Endodermal cell (in vitro differentiated cells): ENCODE results near the gene MREG. TPM values are rescaled to one million over a fixed set of nuclear protein-coding genes. Genes with fewer than 3 reads are reported as not detected.

Source experiments
- DNase-seq: peaks from one replicate; pipeline ENCODE4 v3.0.0-alpha.2; 2017
- H3K27ac ChIP-seq: 2 replicates; pipeline ENCODE4 v1.5.1; 2013; ENCODE audit warnings: mild to moderate bottlenecking, low read depth, low read length, moderate library complexity
- H3K27me3 ChIP-seq: 2 replicates; pipeline ENCODE4 v1.6.1; 2013; ENCODE audit warnings: mild to moderate bottlenecking, low read length, moderate library complexity; ENCODE audit not compliant: insufficient read depth, control insufficient read depth, poor library complexity, severe bottlenecking
- H3K36me3 ChIP-seq: 2 replicates; pipeline ENCODE4 v1.7.0; 2013; ENCODE audit warnings: mild to moderate bottlenecking, low read length, moderate library complexity; ENCODE audit not compliant: control insufficient read depth, insufficient read depth
- H3K4me1 ChIP-seq: one replicate; pipeline ENCODE4 v1.7.0; 2013; ENCODE audit warnings: low read length; ENCODE audit not compliant: control insufficient read depth, insufficient read depth
- H3K4me3 ChIP-seq: 2 replicates; pipeline ENCODE4 v1.5.1; 2013; ENCODE audit warnings: mild to moderate bottlenecking, low read length, moderate library complexity
- H3K9ac ChIP-seq: 2 replicates; pipeline ENCODE4 v1.6.1; 2013; ENCODE audit warnings: mild to moderate bottlenecking, low read length, moderate library complexity; ENCODE audit not compliant: poor library complexity, severe bottlenecking; ENCODE audit errors: extremely low read depth
- H3K9me3 ChIP-seq: 2 replicates; pipeline ENCODE4 v1.6.1; 2013; ENCODE audit warnings: mild to moderate bottlenecking, low read length, moderate library complexity; ENCODE audit not compliant: control insufficient read depth
- H3K27ac Mint-ChIP-seq: 2 replicates; pipeline ENCODE4 v1.8.0; 2020; ENCODE audit warnings: mixed read lengths
- H3K27me3 Mint-ChIP-seq: 2 replicates; pipeline ENCODE4 v1.8.0; 2021; ENCODE audit warnings: mild to moderate bottlenecking, mixed read lengths; ENCODE audit not compliant: insufficient read depth
- H3K36me3 Mint-ChIP-seq: 2 replicates; pipeline ENCODE4 v1.8.0; 2020; ENCODE audit warnings: low read depth, mixed read lengths
- H3K4me1 Mint-ChIP-seq: 2 replicates; pipeline ENCODE4 v1.8.0; 2020; ENCODE audit warnings: mixed read lengths
- H3K4me3 Mint-ChIP-seq: 2 replicates; pipeline ENCODE4 v1.8.0; 2020; ENCODE audit warnings: mild to moderate bottlenecking, moderate library complexity, mixed read lengths
- H3K9me3 Mint-ChIP-seq: 2 replicates; pipeline ENCODE4 v1.8.0; 2020; ENCODE audit warnings: mild to moderate bottlenecking, mixed read lengths
- WGBS, 2 experiments: methylation state at CpG; one replicate each; pipeline versions ENCODE4 v1.1.5 to v1.1.7; 2013; ENCODE audit warnings: missing lambda C conversion rate in 2 of 2, mixed read lengths in 1 of 2; ENCODE audit not compliant: insufficient coverage in 1 of 2, insufficient read length in 1 of 2; 5-methylcytosine and 5-hydroxymethylcytosine counted together
- total RNA-seq, 2 donors: library from RNA; stranded (reverse); fragmentation: NEBNext Ultra II Directional in 1 of 2; extraction: Animal tissue kit (Norgen Biotek cat#: 25700) in 1 of 2; gene quantifications; 2 replicates in 1 of 2; 3 replicates in 1 of 2; pipeline ENCODE4 v1.2.1, GENCODE V29; 2021
- TF ChIP-seq, protein P1 (sequence below): fragments of 200-600 bp; sonication (generic); conservative IDR thresholded peaks from 2 replicates; pipeline ENCODE4 v1.5.0; 2021; ENCODE audit warnings: antibody characterized with exemption, mild to moderate bottlenecking

The MREG gene
- total RNA-seq, 2 donors from 2014 or later: 13.0 to 17.8 TPM

DNA sequence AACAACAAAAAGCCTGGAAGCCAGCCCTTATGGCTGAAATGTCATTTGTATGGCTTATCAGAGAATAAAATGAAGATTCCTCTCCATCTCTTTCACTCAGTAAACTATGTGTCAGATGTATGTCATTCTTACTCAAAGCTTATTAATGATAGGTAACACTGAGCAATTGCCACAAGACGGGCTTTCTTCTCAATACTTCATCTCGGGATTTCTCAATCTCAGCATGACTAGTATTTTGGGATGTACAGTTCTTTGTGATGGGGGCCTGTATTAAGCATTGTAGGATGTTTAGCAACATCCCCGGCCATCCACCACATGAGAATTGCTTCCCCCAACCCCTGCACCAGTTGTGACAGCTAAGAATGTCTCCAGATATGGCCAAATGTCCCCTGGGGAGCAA, 80.2 kb downstream of the MREG start:
- Histone ChIP-seq H3K9me3 (no peaks in the 10 kb centered on the region), H3K36me3 (no peaks in the 10 kb centered on the region), H3K4me1 (no peaks in the 10 kb centered on the region), H3K4me3 (no peak overlapping the region), H3K27ac (no peak overlapping the region), H3K9ac (no peak overlapping the region), H3K27me3 (no peaks in the 10 kb centered on the region)
- Mint-ChIP-seq H3K27ac (no peak overlapping the region), H3K4me1 (peaks cover 19% of the 10 kb centered on the region), H3K36me3 (peaks cover 7% of the 10 kb centered on the region), H3K27me3 (no peaks in the 10 kb centered on the region), H3K4me3 (no peak overlapping the region), H3K9me3 (no peaks in the 10 kb centered on the region)
- TF ChIP-seq, protein P1, sequence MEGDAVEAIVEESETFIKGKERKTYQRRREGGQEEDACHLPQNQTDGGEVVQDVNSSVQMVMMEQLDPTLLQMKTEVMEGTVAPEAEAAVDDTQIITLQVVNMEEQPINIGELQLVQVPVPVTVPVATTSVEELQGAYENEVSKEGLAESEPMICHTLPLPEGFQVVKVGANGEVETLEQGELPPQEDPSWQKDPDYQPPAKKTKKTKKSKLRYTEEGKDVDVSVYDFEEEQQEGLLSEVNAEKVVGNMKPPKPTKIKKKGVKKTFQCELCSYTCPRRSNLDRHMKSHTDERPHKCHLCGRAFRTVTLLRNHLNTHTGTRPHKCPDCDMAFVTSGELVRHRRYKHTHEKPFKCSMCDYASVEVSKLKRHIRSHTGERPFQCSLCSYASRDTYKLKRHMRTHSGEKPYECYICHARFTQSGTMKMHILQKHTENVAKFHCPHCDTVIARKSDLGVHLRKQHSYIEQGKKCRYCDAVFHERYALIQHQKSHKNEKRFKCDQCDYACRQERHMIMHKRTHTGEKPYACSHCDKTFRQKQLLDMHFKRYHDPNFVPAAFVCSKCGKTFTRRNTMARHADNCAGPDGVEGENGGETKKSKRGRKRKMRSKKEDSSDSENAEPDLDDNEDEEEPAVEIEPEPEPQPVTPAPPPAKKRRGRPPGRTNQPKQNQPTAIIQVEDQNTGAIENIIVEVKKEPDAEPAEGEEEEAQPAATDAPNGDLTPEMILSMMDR: no peak
- DNase-seq: no peak
- WGBS, 2 experiments: 93 to 100% methylated on average over 1 to 3 of the region's 3 CpGs

DNA sequence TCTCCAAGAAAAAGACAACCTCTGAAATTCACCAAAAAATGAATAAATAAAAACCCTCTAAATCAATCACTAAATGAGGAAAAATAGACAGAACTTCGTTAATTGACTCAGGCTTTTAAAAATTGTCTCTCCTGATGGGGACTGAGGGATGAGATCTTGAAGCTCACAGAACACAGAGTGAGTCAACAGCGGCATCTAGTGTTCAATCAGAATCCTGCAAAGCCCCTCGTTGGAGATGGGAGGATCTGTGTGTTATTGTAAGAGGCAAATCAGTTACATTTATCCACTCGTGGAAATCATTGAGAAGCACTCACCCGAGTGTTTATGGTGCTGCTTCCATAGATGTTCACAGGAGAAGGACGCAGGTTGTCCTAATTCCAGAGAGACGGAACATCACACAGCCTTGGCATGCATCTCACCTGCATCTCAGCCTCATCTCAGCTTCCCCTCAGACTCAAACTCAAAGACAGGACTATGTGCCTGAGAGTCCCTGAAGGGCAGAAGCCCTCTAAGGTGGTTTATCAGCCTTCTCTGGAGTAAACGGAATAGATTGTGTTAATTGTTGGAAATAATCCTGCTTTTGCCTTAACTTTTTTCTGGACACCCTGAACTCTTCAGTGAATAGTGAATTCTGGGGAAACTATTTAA, 82.0 kb downstream of the MREG start:
- no peak overlapping the region for H3K9ac ChIP-seq
- TF ChIP-seq, protein P1: peak; percentile 98

DNA sequence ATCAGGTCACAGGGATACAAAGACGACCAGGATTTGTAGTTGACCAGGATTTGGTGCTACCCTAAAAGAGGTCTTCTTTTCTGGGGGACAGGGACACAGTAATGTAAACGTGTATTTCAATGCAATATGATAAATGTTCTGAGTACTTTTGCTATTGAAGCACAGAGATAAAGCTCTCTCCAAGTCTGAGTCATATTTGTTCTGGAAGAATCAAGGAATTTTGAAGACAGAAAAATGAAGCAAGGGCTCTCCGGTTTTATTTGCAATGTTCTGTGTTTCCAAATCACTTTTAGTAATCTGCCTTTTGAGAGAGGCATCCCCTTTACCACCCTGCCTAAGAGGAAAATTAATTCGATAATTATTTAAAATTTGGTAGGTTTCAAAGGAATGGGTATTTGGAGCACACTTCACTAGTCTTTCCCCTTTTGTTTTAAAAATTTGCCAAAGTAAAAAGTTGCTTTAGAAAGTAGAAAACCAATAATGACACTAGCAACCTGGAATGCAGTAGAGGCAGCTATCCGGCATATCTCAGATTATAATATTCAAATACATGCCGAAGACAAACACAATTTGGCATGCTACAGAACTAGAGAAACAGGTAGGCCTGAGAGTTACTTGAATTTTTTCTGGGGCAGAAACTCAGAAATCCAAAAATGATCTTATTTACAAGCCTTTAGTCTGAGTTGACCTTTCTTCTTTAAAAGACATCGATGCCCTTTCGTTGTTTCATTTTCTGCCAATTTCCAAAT, 82.7 kb downstream of the MREG start:
- H3K36me3 Mint-ChIP-seq: peaks cover 15% of the 10 kb centered on the region
- Histone ChIP-seq H3K27me3 (no peaks in the 10 kb centered on the region), H3K4me1 (no peaks in the 10 kb centered on the region), H3K27ac (no peak overlapping the region), H3K36me3 (no peaks in the 10 kb centered on the region), H3K9me3 (no peaks in the 10 kb centered on the region), H3K9ac (no peak overlapping the region), H3K4me3 (no peak overlapping the region)
- peaks cover 34% of the 10 kb centered on the region for H3K4me1 Mint-ChIP-seq
- no peaks in the 10 kb centered on the region for H3K27me3 Mint-ChIP-seq
- DNase-seq: no peak
- no peak overlapping the region for H3K4me3 Mint-ChIP-seq
- H3K9me3 Mint-ChIP-seq: no peaks in the 10 kb centered on the region
- TF ChIP-seq, protein P1: no peak
- 83 to 87% methylated on average over 5 to 8 of the region's 8 CpGs for WGBS, 2 experiments
- peak overlapping the region; percentile 12 for H3K27ac Mint-ChIP-seq

More for the DNA sequence above, 82.0 kb downstream of the MREG start:
- Histone ChIP-seq H3K4me1 (no peaks in the 10 kb centered on the region), H3K9me3 (no peaks in the 10 kb centered on the region), H3K27ac (no peak overlapping the region), H3K36me3 (no peaks in the 10 kb centered on the region), H3K27me3 (no peaks in the 10 kb centered on the region), H3K4me3 (no peak overlapping the region)
- Mint-ChIP-seq H3K27ac (no peak overlapping the region), H3K9me3 (no peaks in the 10 kb centered on the region), H3K27me3 (no peaks in the 10 kb centered on the region), H3K4me1 (peaks cover 30% of the 10 kb centered on the region), H3K4me3 (no peak overlapping the region), H3K36me3 (peaks cover 15% of the 10 kb centered on the region)
- peak; percentile 87 for DNase-seq
- 7 to 15% methylated on average over 4 to 8 of the region's 8 CpGs for WGBS, 2 experiments
